22Rv1 (cell line): ENCODE measurements around the gene GTPBP2.

Experiments used
- H3K27ac ChIP-seq: fragments of 450-650 bp; 2 replicates; pipeline ENCODE4 v1.5.1; 2017
- ZFX ChIP-seq: fragments of 450-650 bp; IDR thresholded peaks from 2 replicates; pipeline ENCODE4 v1.6.1; 2017; ENCODE audit warnings: antibody characterized with exemption, borderline replicate concordance
- TF ChIP-seq, protein P1 (sequence below): fragments of 450-650 bp; IDR thresholded peaks from 2 replicates; pipeline ENCODE4 v1.5.1; 2017; ENCODE audit warnings: mild to moderate bottlenecking

The GTPBP2 gene

DNA sequence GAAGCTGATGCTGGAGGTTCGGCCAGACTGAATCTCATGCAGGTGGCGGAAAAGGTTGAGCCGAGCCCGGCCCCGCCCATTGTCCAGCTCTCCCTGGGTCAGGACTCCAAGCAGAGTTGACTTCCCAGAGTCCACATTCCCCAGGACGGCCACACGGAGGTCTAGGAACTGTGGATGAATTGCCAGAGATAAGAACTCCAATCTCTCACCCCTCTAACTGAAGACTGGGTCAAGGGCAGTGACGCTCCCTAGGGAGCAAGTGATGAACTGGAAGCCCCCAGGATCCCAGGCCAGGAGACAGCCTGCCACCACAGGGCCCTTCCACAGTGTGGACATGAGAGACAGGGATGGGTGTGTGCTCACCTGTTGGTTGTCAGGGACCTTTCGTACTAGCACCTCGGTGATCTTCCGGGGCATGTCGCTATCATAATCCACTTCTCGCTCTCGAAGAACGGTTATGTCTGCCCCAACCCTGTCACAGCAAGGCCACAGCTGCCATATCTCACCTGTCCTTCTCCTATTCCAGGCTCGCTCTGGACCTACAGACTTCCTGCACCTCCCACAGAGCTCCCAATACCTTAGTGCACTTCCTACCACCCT lies 3.6 kb downstream of the GTPBP2 start:
- no peak for TF ChIP-seq ZFX
- TF ChIP-seq, protein P1, sequence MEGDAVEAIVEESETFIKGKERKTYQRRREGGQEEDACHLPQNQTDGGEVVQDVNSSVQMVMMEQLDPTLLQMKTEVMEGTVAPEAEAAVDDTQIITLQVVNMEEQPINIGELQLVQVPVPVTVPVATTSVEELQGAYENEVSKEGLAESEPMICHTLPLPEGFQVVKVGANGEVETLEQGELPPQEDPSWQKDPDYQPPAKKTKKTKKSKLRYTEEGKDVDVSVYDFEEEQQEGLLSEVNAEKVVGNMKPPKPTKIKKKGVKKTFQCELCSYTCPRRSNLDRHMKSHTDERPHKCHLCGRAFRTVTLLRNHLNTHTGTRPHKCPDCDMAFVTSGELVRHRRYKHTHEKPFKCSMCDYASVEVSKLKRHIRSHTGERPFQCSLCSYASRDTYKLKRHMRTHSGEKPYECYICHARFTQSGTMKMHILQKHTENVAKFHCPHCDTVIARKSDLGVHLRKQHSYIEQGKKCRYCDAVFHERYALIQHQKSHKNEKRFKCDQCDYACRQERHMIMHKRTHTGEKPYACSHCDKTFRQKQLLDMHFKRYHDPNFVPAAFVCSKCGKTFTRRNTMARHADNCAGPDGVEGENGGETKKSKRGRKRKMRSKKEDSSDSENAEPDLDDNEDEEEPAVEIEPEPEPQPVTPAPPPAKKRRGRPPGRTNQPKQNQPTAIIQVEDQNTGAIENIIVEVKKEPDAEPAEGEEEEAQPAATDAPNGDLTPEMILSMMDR, result no peak
- H3K27ac ChIP-seq, result no peak overlapping the region

DNA sequence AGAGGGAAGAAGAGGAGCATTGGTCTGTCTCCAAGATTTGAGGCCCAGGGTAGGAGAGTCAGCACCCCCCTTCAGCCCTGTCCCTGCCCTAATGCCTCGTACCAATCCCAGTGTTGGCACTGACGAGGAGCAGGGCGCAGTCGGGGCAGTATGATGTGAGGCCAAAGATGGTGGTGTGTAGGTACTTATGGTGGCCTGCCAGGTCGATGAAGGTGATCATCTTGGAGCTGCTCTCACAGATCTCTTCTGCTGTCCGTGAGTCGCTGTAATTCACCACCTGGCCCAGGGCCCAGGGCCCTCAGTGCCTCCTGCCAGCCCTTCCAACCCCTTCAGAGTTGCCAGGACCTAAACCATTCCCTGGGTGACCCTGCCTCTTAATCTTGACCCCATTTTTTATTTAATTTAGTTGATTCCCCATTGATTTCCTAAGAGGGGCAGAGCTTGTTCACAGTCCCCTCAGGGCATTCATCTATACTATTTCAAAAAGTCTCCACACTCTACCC lies 4.2 kb downstream of the GTPBP2 start:
- H3K27ac ChIP-seq, result no peak overlapping the region
- no peak for TF ChIP-seq ZFX
- TF ChIP-seq, protein P1, result no peak

DNA sequence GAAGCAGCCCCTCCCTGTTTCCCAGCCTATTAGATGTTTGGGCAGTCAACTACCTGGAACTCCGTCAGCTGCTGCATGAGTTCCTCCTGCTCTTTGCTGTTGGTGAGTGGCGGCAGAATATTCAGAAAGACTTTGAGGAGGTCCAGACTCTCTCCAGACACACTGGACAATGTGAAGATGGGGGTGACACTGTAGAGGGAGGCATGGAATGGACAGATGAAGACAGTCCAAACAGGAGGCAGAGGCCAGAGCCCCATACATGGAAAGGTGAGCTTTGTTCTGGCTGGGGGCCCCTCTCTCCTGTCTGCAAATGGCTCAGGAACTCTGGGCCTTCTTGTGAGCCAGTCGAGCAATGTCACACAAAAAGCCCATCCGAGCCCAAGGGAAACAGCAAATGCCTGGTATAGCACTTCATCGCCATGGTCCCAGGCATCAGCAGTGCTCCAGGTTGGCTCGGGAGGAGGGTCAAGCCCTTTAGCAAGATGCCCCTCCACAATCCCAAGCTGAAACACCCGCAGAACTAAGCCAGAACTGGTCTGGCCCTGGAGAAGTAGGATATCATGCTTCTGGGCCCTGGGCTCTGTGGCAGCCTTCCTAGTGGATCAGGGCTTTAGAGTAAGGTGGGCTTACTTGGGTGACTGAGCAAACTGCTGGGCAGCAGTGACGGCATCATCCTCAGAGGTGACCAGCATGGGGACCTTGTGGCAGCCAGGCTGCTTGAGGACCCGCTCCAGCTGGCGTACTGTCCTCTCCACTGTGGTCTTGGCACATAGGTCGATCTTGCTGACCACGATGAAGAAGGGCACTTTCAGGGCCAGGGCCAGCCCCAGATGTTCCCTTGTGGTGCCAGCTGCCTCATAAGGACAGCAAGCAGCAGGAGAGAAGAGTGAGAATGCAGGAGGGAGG lies 4.9 kb downstream of the GTPBP2 start:
- TF ChIP-seq, protein P1, result no peak
- no peak for TF ChIP-seq ZFX
- no peak overlapping the region for H3K27ac ChIP-seq

DNA sequence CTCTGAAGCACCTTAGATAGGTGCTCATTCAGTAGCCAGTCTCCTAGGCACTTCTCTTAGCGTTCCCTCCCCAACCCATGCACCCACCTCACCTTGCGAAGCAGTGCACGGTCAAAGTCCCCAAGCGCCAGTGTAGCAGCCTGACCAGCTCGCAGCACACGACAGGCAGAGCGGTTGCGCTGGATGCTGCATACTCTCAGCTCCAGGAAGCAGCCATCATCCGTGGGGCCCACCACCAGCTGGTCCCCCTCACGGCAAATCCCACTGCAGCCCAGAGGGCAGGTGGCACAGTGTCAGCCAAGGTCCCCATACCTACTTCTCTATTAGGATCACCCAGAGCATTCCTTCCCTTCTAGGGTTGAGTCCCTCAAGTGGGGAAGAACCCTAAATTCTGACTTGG lies 6.5 kb downstream of the GTPBP2 start:
- TF ChIP-seq, protein P1, result no peak
- no peak for TF ChIP-seq ZFX
- H3K27ac ChIP-seq, result no peak overlapping the region

DNA sequence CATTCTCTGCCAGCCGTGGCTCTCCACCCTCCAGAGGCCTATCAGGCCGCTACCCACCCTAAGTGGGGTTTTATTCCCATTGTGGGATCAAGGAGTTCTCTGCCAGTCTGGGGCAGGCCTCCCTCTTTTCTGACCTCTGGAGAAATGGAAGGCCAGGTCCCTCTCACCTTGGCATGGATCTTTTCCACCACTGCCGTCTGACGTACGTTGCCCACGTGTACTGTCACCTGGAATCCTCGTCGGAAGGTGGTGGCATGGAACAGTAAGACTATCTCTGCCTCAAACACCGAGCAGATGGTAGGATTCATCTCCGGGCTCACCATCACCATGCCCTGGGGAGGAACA lies 7.3 kb downstream of the GTPBP2 start:
- no peak overlapping the region for H3K27ac ChIP-seq
- TF ChIP-seq ZFX, result no peak
- TF ChIP-seq, protein P1, result no peak

DNA sequence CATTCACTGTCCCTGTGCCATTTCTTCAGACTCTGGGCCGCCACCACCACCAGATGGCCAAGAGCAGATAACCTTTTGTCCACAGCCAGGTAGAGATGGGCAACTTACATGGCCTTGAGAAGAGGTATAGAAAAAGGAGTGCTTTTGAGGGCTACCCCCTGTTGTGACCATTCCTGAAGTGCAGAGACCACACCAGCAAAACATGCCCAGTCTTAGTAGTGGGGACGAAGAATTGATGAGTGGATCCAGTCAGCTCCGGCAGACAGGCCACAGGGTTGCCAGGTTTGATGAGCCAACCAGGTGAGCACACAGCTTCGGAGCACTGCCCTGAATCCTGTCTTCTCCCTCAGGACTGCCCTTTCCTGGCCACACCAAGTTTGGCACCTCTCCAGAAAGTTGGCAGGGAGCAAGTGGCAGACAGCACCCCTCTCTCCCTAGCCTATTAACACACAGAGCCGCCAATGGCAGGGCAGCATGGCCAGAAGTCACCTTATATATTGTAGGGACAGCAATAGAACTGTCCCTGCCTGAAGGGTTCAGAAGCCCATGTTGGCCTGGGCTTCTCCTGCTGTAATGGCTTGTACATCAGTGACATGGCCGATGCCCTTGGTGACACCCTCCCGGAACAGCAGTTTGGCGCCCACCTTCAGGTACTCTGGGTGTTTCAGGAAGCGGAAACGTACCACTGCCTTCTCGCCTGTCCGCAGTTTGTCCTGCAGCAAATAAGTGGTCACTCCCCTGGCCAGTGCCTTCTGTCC lies 7.8 kb downstream of the GTPBP2 start:
- no peak for TF ChIP-seq ZFX
- TF ChIP-seq, protein P1, result no peak
- no peak overlapping the region for H3K27ac ChIP-seq
